Posterior vena cava (tissue), 2 donors: ENCODE measurements around the gene ATN1. TPM values are rescaled to one million over a fixed set of nuclear protein-coding genes. Genes with fewer than 3 reads are reported as not detected.
A peak's percentile ranks its signal among the peaks of the same experiment; 100 is the strongest.

Experiments
- DNase-seq: peaks from one replicate; pipeline ENCODE4 v3.0.0-alpha.2; 2020; ENCODE audit warnings: low spot score
- intact Hi-C, 2 donors: fragments of 100-400 bp; cut with DNase I; formaldehyde crosslinking; loops; one replicate each; pipeline versions ENCODE4 v1.14.1 to v1.14.2; 2022 to 2023
- total RNA-seq, 2 donors: library from RNA; stranded (reverse); fragmentation: NEBNext Ultra II Directional; extraction: Animal tissue kit (Norgen Biotek cat#: 25700); gene quantifications; one replicate each; pipeline ENCODE4 v1.2.1, GENCODE V29; 2021
- donor health status: DM: yes; HTN: yes; CAD: no.
- donor health status: DM: yes; HTN: yes; CAD: no.

Gene ATN1
- total RNA-seq, 2 donors from 2014 or later = 97.0 to 106 TPM

- peak; percentile 90 for DNase-seq
- intact Hi-C loops = loop anchor here in 1 of 2 donors (10.0 kb wide), 1 partner anchor 161 kb away; no protein-coding TSS in a partner anchor
Measured at GRCh38 chr12:6953442-6954315, 25.9 kb downstream of the ATN1 start.

GRCh38 chr12:6954316-6955107 is 26.8 kb downstream of the ATN1 start:
- intact Hi-C loops = loop anchor here in 1 of 2 donors (10.0 kb wide), 1 partner anchor 160 kb away; no protein-coding TSS in a partner anchor
- no peak for DNase-seq

- DNase-seq = no peak
- intact Hi-C loops = loop anchor here in 1 of 2 donors (10.0 kb wide), 1 partner anchor 159 kb away; no protein-coding TSS in a partner anchor
Measured at GRCh38 chr12:6955108-6956020, 27.6 kb downstream of the ATN1 start.

- DNase-seq = peak; percentile 85
Measured at GRCh38 chr12:6956021-6956727, 28.4 kb downstream of the ATN1 start.

GRCh38 chr12:6957151-6957701 is 29.5 kb downstream of the ATN1 start:
- intact Hi-C loops = loop anchor here in 1 of 2 donors (10.0 kb wide), 1 partner anchor 158 kb away; no protein-coding TSS in a partner anchor
- DNase-seq = no peak

More at GRCh38 chr12:6956021-6956727, 28.4 kb downstream of the ATN1 start:
- intact Hi-C loops = loop anchor here in 1 of 2 donors (10.0 kb wide), 1 partner anchor 159 kb away; no protein-coding TSS in a partner anchor

- intact Hi-C loops = loop anchor here in 1 of 2 donors (10.0 kb wide), 1 partner anchor 157 kb away; no protein-coding TSS in a partner anchor
- DNase-seq = no peak
Measured at GRCh38 chr12:6957741-6958608, 30.2 kb downstream of the ATN1 start.

- intact Hi-C loops = loop anchor here in 1 of 2 donors (10.0 kb wide), 1 partner anchor 156 kb away; no protein-coding TSS in a partner anchor
Measured at GRCh38 chr12:6958609-6959057, 30.9 kb downstream of the ATN1 start.

GRCh38 chr12:6959058-6959804 is 31.5 kb downstream of the ATN1 start:
- peak; percentile 82 for DNase-seq
- intact Hi-C loops = loop anchor here in 1 of 2 donors (10.0 kb wide), 1 partner anchor 156 kb away; no protein-coding TSS in a partner anchor

More at GRCh38 chr12:6958609-6959057, 30.9 kb downstream of the ATN1 start:
- no peak for DNase-seq

GRCh38 chr12:6959805-6960592 is 32.2 kb downstream of the ATN1 start:
- peak; percentile 77 for DNase-seq

GRCh38 chr12:6960593-6961277 is 33.0 kb downstream of the ATN1 start:
- peak; percentile 78 for DNase-seq
- intact Hi-C loops = loop anchor here (10.0 kb wide), 2 partner anchors 124 to 134 kb away; partner anchors contain the start of gene C1R (in 1 of the 2)

More at GRCh38 chr12:6959805-6960592, 32.2 kb downstream of the ATN1 start:
- intact Hi-C loops = loop anchor here (10.0 kb wide), 3 partner anchors 125 to 155 kb away; partner anchors contain the start of gene C1R (in 1 of the 2)

GRCh38 chr12:6961278-6961694 is 33.5 kb downstream of the ATN1 start:
- DNase-seq = peak; percentile 91
- intact Hi-C loops = loop anchor here (10.0 kb wide), 2 partner anchors 124 to 134 kb away; partner anchors contain the start of gene C1R (in 1 of the 2)

- peak; percentile 92 for DNase-seq
- intact Hi-C loops = loop anchor here (10.0 kb wide), 2 partner anchors 123 to 133 kb away; partner anchors contain the start of gene C1R (in 1 of the 2)
Measured at GRCh38 chr12:6961695-6962284, 34.0 kb downstream of the ATN1 start.

- peak; percentile 81 for DNase-seq
- intact Hi-C loops = loop anchor here (10.0 kb wide), 2 partner anchors 122 to 132 kb away; partner anchors contain the start of gene C1R (in 1 of the 2)
Measured at GRCh38 chr12:6962285-6963015, 34.7 kb downstream of the ATN1 start.
